ENCODE results near the gene FOXC1.

DNA sequence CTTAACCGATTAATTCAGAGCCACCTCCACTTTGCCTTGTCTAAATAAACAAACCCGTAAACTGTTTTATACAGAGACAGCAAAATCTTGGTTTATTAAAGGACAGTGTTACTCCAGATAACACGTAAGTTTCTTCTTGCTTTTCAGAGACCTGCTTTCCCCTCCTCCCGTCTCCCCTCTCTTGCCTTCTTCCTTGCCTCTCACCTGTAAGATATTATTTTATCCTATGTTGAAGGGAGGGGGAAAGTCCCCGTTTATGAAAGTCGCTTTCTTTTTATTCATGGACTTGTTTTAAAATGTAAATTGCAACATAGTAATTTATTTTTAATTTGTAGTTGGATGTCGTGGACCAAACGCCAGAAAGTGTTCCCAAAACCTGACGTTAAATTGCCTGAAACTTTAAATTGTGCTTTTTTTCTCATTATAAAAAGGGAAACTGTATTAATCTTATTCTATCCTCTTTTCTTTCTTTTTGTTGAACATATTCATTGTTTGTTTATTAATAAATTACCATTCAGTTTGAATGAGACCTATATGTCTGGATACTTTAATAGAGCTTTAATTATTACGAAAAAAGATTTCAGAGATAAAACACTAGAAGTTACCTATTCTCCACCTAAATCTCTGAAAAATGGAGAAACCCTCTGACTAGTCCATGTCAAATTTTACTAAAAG is 2.7 kb downstream of the FOXC1 start:
- TF ChIP-seq GATA2 (IDR thresholded peaks at IDR 0.05; ENCODE audit: low read depth, low read length) (no peak), GATA3 (IDR thresholded peaks at IDR 0.05; ENCODE audit: low read depth, low read length) (no peak)

All from SH-SY5Y (cell line).